GM18873 (cell line): Measurements from ENCODE around the gene KLK3.
A peak's percentile ranks its signal among the peaks of the same experiment; 100 is the strongest.
"Not testable (repeated sequence)": the region's sequence is repeated elsewhere in the genome, so short reads cannot be mapped to it uniquely, and the experiment has no call there.

Experiments
- ATAC-seq: cut with Tn5 transposase; IDR thresholded peaks from one replicate; pipeline ENCODE4 v1.9.1; 2021; ENCODE audit warnings: mild to moderate bottlenecking, moderate library complexity, moderate number of reproducible peaks; ENCODE audit not compliant: unreplicated experiment, low FRiP score

KLK3 gene

GRCh38 chr19:50896089-50896590 is 41.4 kb downstream of the KLK3 start:
- not testable (repeated sequence) for ATAC-seq

GRCh38 chr19:50896591-50897190 is 42.0 kb downstream of the KLK3 start:
- ATAC-seq, result peak; percentile 71

- ATAC-seq, result no peak
Observed at GRCh38 chr19:50897191-50897607, 42.5 kb downstream of the KLK3 start.

- ATAC-seq, result no peak
Observed at GRCh38 chr19:50897612-50898011, 42.9 kb downstream of the KLK3 start.

- ATAC-seq, result no peak
Observed at GRCh38 chr19:50898018-50898417, 43.3 kb downstream of the KLK3 start.

- no peak for ATAC-seq
Observed at GRCh38 chr19:50899569-50899968, 44.9 kb downstream of the KLK3 start.

- ATAC-seq, result no peak
Observed at GRCh38 chr19:50902640-50903039, 47.9 kb downstream of the KLK3 start.

GRCh38 chr19:50906217-50906616 is 51.5 kb downstream of the KLK3 start:
- ATAC-seq, result no peak

GRCh38 chr19:50908336-50908735 is 53.6 kb downstream of the KLK3 start:
- no peak for ATAC-seq

GRCh38 chr19:50909240-50910070 is 54.7 kb downstream of the KLK3 start:
- no peak for ATAC-seq
